DOHH2 (cell line): ENCODE data around the gene PIK3CA.

Source experiments
- H3F3A ChIP-seq: fragments of 200-600 bp; sonication (generic), shearing (Covaris generic); 2 replicates; pipeline ENCODE4 v1.6.0; 2016; ENCODE audit warnings: antibody characterized with exemption, mild to moderate bottlenecking; ENCODE audit not compliant: control insufficient read depth, insufficient read depth
- H3K27ac ChIP-seq: fragments of 200-600 bp; sonication (generic); 2 replicates; pipeline ENCODE4 v1.5.1; 2014; ENCODE audit warnings: low read depth, mild to moderate bottlenecking, low read length, moderate library complexity
- H3K27me3 ChIP-seq: fragments of 200-600 bp; sonication (generic); 2 replicates; pipeline ENCODE4 v1.6.1; 2014; ENCODE audit warnings: mild to moderate bottlenecking, low read length, mixed read lengths; ENCODE audit not compliant: control insufficient read depth
- H3K36me3 ChIP-seq: fragments of 200-600 bp; sonication (generic); 2 replicates; pipeline ENCODE4 v1.6.1; 2014; ENCODE audit warnings: mild to moderate bottlenecking, low read length, moderate library complexity, mixed read lengths; ENCODE audit not compliant: control insufficient read depth
- H3K4me1 ChIP-seq: fragments of 200-600 bp; sonication (generic); 2 replicates; pipeline ENCODE4 v1.6.1; 2014; ENCODE audit warnings: mild to moderate bottlenecking, low read length, mixed read lengths; ENCODE audit not compliant: control insufficient read depth
- H3K4me2 ChIP-seq: fragments of 200-600 bp; sonication (generic); 2 replicates; pipeline ENCODE4 v1.6.0; 2014; ENCODE audit warnings: mild to moderate bottlenecking, low read length, moderate library complexity
- H3K4me3 ChIP-seq: fragments of 200-600 bp; sonication (generic); 2 replicates; pipeline ENCODE4 v1.5.1; 2014; ENCODE audit warnings: mild to moderate bottlenecking, low read length, mixed read lengths
- H3K79me2 ChIP-seq: fragments of 200-600 bp; sonication (generic); 2 replicates; pipeline ENCODE4 v1.6.1; 2014; ENCODE audit warnings: mild to moderate bottlenecking, low read length, mixed read lengths; ENCODE audit not compliant: control insufficient read depth
- H3K9me2 ChIP-seq: fragments of 200-600 bp; sonication (generic); replicated peaks from 2 replicates; pipeline ENCODE4 v1.6.1; 2014; ENCODE audit warnings: mild to moderate bottlenecking, low read length, mixed read lengths; ENCODE audit not compliant: control insufficient read depth
- H3K9me3 ChIP-seq: fragments of 200-600 bp; sonication (generic); 2 replicates; pipeline ENCODE4 v1.6.1; 2014; ENCODE audit warnings: antibody characterized with exemption, low read length, mixed read lengths; ENCODE audit not compliant: control insufficient read depth, insufficient read depth
- H4K20me1 ChIP-seq: fragments of 200-600 bp; sonication (generic); 2 replicates; pipeline ENCODE4 v1.6.0; 2014; ENCODE audit warnings: low read depth, mild to moderate bottlenecking, antibody characterized with exemption, low read length, moderate library complexity; ENCODE audit not compliant: control insufficient read depth, insufficient read depth
- EZH2phosphoT487 ChIP-seq: fragments of 200-600 bp; sonication (generic); IDR thresholded peaks from 2 replicates; pipeline ENCODE4 v1.6.1; 2017; ENCODE audit warnings: borderline replicate concordance, mild to moderate bottlenecking, antibody characterized with exemption, low read length, moderate library complexity, mixed read lengths
- TF ChIP-seq, protein P1 (sequence below): fragments of 200-600 bp; sonication (generic); IDR thresholded peaks from one replicate; pipeline ENCODE4 v1.5.1; 2014; ENCODE audit warnings: antibody characterized with exemption, mild to moderate bottlenecking, low read depth, low read length; ENCODE audit not compliant: poor library complexity, severe bottlenecking

The PIK3CA gene

DNA sequence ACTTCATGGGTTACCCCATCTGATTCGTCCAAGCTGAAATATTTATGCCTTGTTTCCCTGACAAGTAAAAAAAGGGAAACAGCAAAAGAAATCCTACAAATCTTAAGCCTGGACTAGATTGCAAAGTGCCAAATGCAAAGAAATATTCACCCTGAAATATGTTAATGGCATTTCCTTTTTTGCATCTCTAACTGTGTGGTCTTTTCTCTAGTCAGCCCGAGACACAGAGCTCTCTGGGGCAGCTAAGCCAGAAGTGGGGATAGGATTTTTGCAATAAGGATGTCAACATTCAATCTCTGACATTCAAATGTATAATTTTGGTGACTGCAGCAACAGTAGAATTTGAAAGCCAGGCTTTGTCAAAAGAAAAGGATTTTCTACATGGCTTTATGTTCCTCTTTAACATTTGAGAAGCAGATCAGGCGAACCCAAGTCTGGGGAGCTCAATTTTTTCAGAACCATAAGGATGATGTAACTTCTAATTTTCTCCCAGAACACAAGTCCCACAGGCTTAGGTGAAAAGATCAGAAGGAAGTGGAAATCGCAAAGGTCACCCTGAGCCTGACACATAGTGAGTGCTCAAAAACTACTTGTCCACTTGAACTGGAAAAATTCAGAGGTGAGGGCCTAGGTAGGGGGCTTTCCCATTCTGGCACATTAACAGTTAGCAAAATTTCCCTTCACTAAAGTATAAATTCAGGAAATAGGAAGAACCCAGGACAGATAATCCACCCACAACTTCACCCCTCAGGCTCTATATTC lies 131.0 kb downstream of the PIK3CA start:
- no peaks in the 10 kb centered on the region for H3K79me2 ChIP-seq
- H3K9me3 ChIP-seq, result no peaks in the 10 kb centered on the region
- H3F3A ChIP-seq, result no peaks in the 10 kb centered on the region
- H3K9me2 ChIP-seq, result no peaks in the 10 kb centered on the region; the same call in 1 of the 2 replicates
- no peaks in the 10 kb centered on the region for H3K4me1 ChIP-seq
- no peak overlapping the region for H3K4me3 ChIP-seq
- no peak overlapping the region for H3K27ac ChIP-seq
- H4K20me1 ChIP-seq, result no peaks in the 10 kb centered on the region
- H3K4me2 ChIP-seq, result no peak overlapping the region
- peaks cover 12% of the 10 kb centered on the region; the same call in 1 of the 2 replicates for H3K27me3 ChIP-seq
- H3K36me3 ChIP-seq, result no peaks in the 10 kb centered on the region
- TF ChIP-seq EZH2phosphoT487, result no peak
- TF ChIP-seq, protein P1, sequence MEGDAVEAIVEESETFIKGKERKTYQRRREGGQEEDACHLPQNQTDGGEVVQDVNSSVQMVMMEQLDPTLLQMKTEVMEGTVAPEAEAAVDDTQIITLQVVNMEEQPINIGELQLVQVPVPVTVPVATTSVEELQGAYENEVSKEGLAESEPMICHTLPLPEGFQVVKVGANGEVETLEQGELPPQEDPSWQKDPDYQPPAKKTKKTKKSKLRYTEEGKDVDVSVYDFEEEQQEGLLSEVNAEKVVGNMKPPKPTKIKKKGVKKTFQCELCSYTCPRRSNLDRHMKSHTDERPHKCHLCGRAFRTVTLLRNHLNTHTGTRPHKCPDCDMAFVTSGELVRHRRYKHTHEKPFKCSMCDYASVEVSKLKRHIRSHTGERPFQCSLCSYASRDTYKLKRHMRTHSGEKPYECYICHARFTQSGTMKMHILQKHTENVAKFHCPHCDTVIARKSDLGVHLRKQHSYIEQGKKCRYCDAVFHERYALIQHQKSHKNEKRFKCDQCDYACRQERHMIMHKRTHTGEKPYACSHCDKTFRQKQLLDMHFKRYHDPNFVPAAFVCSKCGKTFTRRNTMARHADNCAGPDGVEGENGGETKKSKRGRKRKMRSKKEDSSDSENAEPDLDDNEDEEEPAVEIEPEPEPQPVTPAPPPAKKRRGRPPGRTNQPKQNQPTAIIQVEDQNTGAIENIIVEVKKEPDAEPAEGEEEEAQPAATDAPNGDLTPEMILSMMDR, result no peak

DNA sequence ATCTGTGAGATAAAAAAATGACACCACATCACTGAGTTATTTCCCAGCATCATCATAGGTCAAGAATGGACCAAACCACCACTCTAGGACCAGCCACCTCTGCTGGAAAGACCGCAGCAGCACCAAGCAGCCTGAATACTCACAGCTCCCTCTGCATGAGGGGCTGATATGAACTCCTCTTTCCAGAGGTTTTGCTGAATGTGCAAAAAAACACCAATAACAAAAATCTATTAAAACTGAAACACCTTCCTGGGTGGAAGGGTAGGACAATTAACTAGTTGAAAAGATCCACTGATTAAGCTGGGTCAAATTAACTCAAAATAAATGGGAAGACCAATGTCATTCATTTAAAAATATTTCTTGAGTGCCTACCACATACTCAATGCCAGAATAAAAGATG lies 131.7 kb downstream of the PIK3CA start:
- Histone ChIP-seq H3K36me3 (no peaks in the 10 kb centered on the region), H4K20me1 (no peaks in the 10 kb centered on the region), H3K79me2 (no peaks in the 10 kb centered on the region), H3K9me3 (no peaks in the 10 kb centered on the region), H3F3A (no peaks in the 10 kb centered on the region), H3K4me2 (no peak overlapping the region), H3K27ac (no peak overlapping the region), H3K9me2 (no peaks in the 10 kb centered on the region; the same call in 1 of the 2 replicates), H3K4me3 (no peak overlapping the region), H3K4me1 (no peaks in the 10 kb centered on the region), H3K27me3 (peaks cover 12% of the 10 kb centered on the region; the same call in 1 of the 2 replicates)
- TF ChIP-seq, protein P1, result no peak
- no peak for TF ChIP-seq EZH2phosphoT487

DNA sequence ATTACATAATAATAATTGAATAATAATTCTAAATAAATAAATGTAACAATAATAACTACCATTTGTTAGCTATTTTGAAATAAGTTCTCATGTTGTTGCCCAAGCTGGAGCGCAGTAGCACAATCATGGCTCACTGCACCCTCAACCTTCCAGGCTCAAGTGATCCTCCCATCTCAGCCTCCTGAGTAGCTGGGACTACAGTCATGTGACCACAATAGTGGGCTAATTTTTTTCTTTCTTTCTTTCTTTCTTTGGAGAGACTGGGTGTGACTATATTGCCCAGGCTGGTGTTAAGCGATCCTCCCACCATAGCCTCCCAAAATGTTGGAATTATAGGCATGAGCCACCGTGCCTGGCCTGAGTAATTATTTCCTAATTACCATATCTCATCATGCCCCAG lies 133.7 kb downstream of the PIK3CA start:
- no peaks in the 10 kb centered on the region for H3K9me3 ChIP-seq
- no peaks in the 10 kb centered on the region for H3K79me2 ChIP-seq
- no peaks in the 10 kb centered on the region for H3K4me1 ChIP-seq
- no peak overlapping the region for H3K4me3 ChIP-seq
- H3K27ac ChIP-seq, result no peak overlapping the region
- H4K20me1 ChIP-seq, result no peaks in the 10 kb centered on the region
- no peaks in the 10 kb centered on the region for H3K36me3 ChIP-seq
- TF ChIP-seq EZH2phosphoT487, result no peak
- TF ChIP-seq, protein P1, result no peak
- no peaks in the 10 kb centered on the region; the same call in 1 of the 2 replicates for H3K9me2 ChIP-seq
- peaks cover 12% of the 10 kb centered on the region; the same call in 1 of the 2 replicates for H3K27me3 ChIP-seq
- no peaks in the 10 kb centered on the region for H3F3A ChIP-seq
- no peak overlapping the region for H3K4me2 ChIP-seq
